OCI-LY7 (cell line): ENCODE results near the gene ADGRL4. TPM values are rescaled to one million over a fixed set of nuclear protein-coding genes. Genes with fewer than 3 reads are reported as not detected.

Experiments
- BruUV-seq: library from RNA; stranded (reverse); fragments of 400-500 nt; replicated peaks from 2 replicates; lab custom pipeline; 2021; lab: Mats Ljungman, UMichigan
- CTCF ChIA-PET: fragments of 300-600 bp; sonication (Branson Sonifier 250); formaldehyde crosslinking; loops from one replicate; lab custom pipeline; 2022; ENCODE audit warnings: antibody characterized with exemption; ENCODE audit not compliant: unreplicated experiment; lab: Charles Lee
- POLR2A ChIA-PET: fragments of 300-600 bp; sonication (Branson Sonifier 250); formaldehyde crosslinking; loops from one replicate; lab custom pipeline; 2022; ENCODE audit warnings: antibody characterized with exemption; lab: Charles Lee
- DNase-seq: peaks from one replicate; pipeline ENCODE4 v3.0.0-alpha.2; 2015; ENCODE audit warnings: low spot score
- H2AFZ ChIP-seq: fragments of 200-600 bp; sonication (generic), shearing (Covaris generic); 2 replicates; pipeline ENCODE4 v1.6.1; 2014; ENCODE audit warnings: mild to moderate bottlenecking, antibody characterized with exemption, low read length, moderate library complexity
- H3K27ac ChIP-seq: fragments of 200-600 bp; sonication (generic); 2 replicates; pipeline ENCODE4 v1.5.1; 2014; ENCODE audit warnings: mixed run types, low read depth, mild to moderate bottlenecking, moderate library complexity, low read length, inconsistent platforms; ENCODE audit not compliant: poor library complexity, severe bottlenecking
- H3K36me3 ChIP-seq: fragments of 200-600 bp; sonication (generic); 2 replicates; pipeline ENCODE4 v1.6.1; 2014; ENCODE audit warnings: mild to moderate bottlenecking, antibody characterized with exemption, low read length, moderate library complexity, mixed read lengths; ENCODE audit not compliant: insufficient read depth
- H3K4me1 ChIP-seq: fragments of 200-600 bp; sonication (generic); 2 replicates; pipeline ENCODE4 v1.5.1; 2014; ENCODE audit warnings: mild to moderate bottlenecking, low read length; ENCODE audit not compliant: insufficient read depth, poor library complexity, severe bottlenecking
- H3K4me2 ChIP-seq: fragments of 200-600 bp; sonication (generic); 2 replicates; pipeline ENCODE4 v1.6.1; 2014; ENCODE audit warnings: mild to moderate bottlenecking, low read length
- H3K4me3 ChIP-seq: fragments of 200-600 bp; sonication (generic); 2 replicates; pipeline ENCODE4 v1.5.1; 2014; ENCODE audit warnings: mild to moderate bottlenecking, low read depth, low read length; ENCODE audit not compliant: poor library complexity, severe bottlenecking
- H3K79me2 ChIP-seq: fragments of 200-600 bp; sonication (generic); 2 replicates; pipeline ENCODE4 v1.6.1; 2016; ENCODE audit warnings: low read depth, mild to moderate bottlenecking, low read length, moderate library complexity, mixed read lengths; ENCODE audit not compliant: insufficient read depth
- H3K9me2 ChIP-seq: fragments of 200-600 bp; sonication (generic); 2 replicates; pipeline ENCODE4 v1.6.1; 2016; ENCODE audit warnings: mild to moderate bottlenecking, low read length, mixed read lengths; ENCODE audit not compliant: insufficient read depth
- H3K9me3 ChIP-seq: fragments of 200-600 bp; sonication (generic); 2 replicates; pipeline ENCODE4 v1.6.1; 2014; ENCODE audit warnings: mild to moderate bottlenecking, mixed run types, low read length, mixed read lengths
- H4K20me1 ChIP-seq: fragments of 200-600 bp; sonication (generic); 2 replicates; pipeline ENCODE4 v1.6.1; 2014; ENCODE audit warnings: mild to moderate bottlenecking, antibody characterized with exemption, low read length, moderate library complexity, mixed read lengths; ENCODE audit not compliant: insufficient read depth
- CTCF ChIP-seq: fragments of 200-600 bp; sonication (generic); conservative IDR thresholded peaks from 2 replicates; pipeline ENCODE4 v1.5.1; 2014; ENCODE audit warnings: mild to moderate bottlenecking, antibody characterized with exemption, low read length, moderate library complexity, mixed read lengths
- EZH2phosphoT487 ChIP-seq: fragments of 200-600 bp; sonication (generic); IDR thresholded peaks from 2 replicates; pipeline ENCODE4 v1.6.1; 2018; ENCODE audit warnings: low read depth, borderline replicate concordance, mild to moderate bottlenecking, mixed run types, antibody characterized with exemption, low read length, moderate library complexity, mixed read lengths
- intact Hi-C: fragments of 100-400 bp; cut with micrococcal nuclease; formaldehyde crosslinking; loops from one replicate; pipeline ENCODE4 v1.10.0; 2022; ENCODE audit not compliant: unreplicated experiment
- total RNA-seq, 2 experiments: library from RNA; depleted of rRNA in 1 of 2; stranded (reverse); fragments of >200 nt in 1 of 2; shearing (Covaris generic) in 1 of 2; gene quantifications; 2 replicates each; pipeline ENCODE4 v1.2.3, GENCODE V29; 2014 to 2022

ADGRL4 gene
- total RNA-seq, 2 experiments from 2014 or later, result not detected

GRCh38 chr1:79005945-79006344 lies 585 bp downstream of the ADGRL4 start:
- H3K4me1 ChIP-seq, result no peaks in the 10 kb centered on the region
- H3K79me2 ChIP-seq, result no peaks in the 10 kb centered on the region
- H2AFZ ChIP-seq, result no peak overlapping the region
- no peak for DNase-seq
- TF ChIP-seq CTCF (no peak), EZH2phosphoT487 (no peak)
- no peaks in the 10 kb centered on the region for H3K36me3 ChIP-seq
- H3K9me2 ChIP-seq, result no peaks in the 10 kb centered on the region
- H3K4me3 ChIP-seq, result no peak overlapping the region
- POLR2A ChIA-PET, result no interaction called here
- BruUV-seq, result no TSS peak
- H4K20me1 ChIP-seq, result no peaks in the 10 kb centered on the region
- H3K9me3 ChIP-seq, result no peaks in the 10 kb centered on the region
- intact Hi-C loops, result no loop called here
- H3K4me2 ChIP-seq, result no peak overlapping the region
- CTCF ChIA-PET, result no interaction called here
- H3K27ac ChIP-seq, result no peak overlapping the region

GRCh38 chr1:79004916-79005315 lies 1.6 kb downstream of the ADGRL4 start:
- no peak overlapping the region for H2AFZ ChIP-seq
- H3K9me2 ChIP-seq, result no peaks in the 10 kb centered on the region
- no peaks in the 10 kb centered on the region for H3K79me2 ChIP-seq
- no peak for TF ChIP-seq EZH2phosphoT487
- no peak for TF ChIP-seq CTCF
- ChIA-PET POLR2A (no interaction called here), CTCF (no interaction called here)
- BruUV-seq, result no TSS peak
- intact Hi-C loops, result no loop called here
- no peaks in the 10 kb centered on the region for H3K4me1 ChIP-seq
- H3K4me3 ChIP-seq, result no peak overlapping the region
- no peaks in the 10 kb centered on the region for H4K20me1 ChIP-seq
- no peaks in the 10 kb centered on the region for H3K9me3 ChIP-seq
- H3K36me3 ChIP-seq, result no peaks in the 10 kb centered on the region
- no peak overlapping the region for H3K4me2 ChIP-seq
- H3K27ac ChIP-seq, result no peak overlapping the region
- DNase-seq, result no peak

- intact Hi-C loops, result no loop called here
- Histone ChIP-seq H3K4me3 (no peak overlapping the region), H4K20me1 (no peaks in the 10 kb centered on the region), H3K4me2 (no peak overlapping the region), H2AFZ (no peak overlapping the region), H3K36me3 (no peaks in the 10 kb centered on the region), H3K4me1 (no peaks in the 10 kb centered on the region), H3K79me2 (no peaks in the 10 kb centered on the region), H3K9me3 (no peaks in the 10 kb centered on the region), H3K9me2 (no peaks in the 10 kb centered on the region), H3K27ac (no peak overlapping the region)
- DNase-seq, result no peak
- POLR2A ChIA-PET, result interaction anchor here (0.6 kb wide), 1 partner anchor 11 kb away, joined by 3 read pairs; no protein-coding TSS in a partner anchor
- CTCF ChIA-PET, result no interaction called here
- no TSS peak for BruUV-seq
- TF ChIP-seq EZH2phosphoT487, result no peak
- no peak for TF ChIP-seq CTCF
These were observed 9.7 kb downstream of the ADGRL4 start for GRCh38 chr1:78996791-78997190.
